Kidney epithelial cell (primary cell): Measurements from ENCODE around the gene THY1. TPM values are rescaled to one million over a fixed set of nuclear protein-coding genes. Genes with fewer than 3 reads are reported as not detected.
"Not testable (repeated sequence)": the region's sequence is repeated elsewhere in the genome, so short reads cannot be mapped to it uniquely, and the experiment has no call there.

Source experiments
- DNase-seq: peaks from one replicate; pipeline ENCODE4 v3.0.0-alpha.2; 2010; ENCODE audit warnings: low read depth
- H3K27me3 ChIP-seq: 2 replicates; pipeline ENCODE4 v1.6.0; 2011; ENCODE audit warnings: low read length; ENCODE audit not compliant: control insufficient read depth, insufficient read depth
- H3K36me3 ChIP-seq: 2 replicates; pipeline ENCODE4 v1.5.1; 2011; ENCODE audit warnings: low read length; ENCODE audit not compliant: control insufficient read depth, insufficient read depth
- H3K4me3 ChIP-seq: 2 replicates; pipeline ENCODE4 v1.5.1; 2011; ENCODE audit warnings: low read depth, mild to moderate bottlenecking, control low read depth, low read length
- total RNA-seq: library from RNA; depleted of rRNA; stranded (reverse); fragments of >200 nt; gene quantifications from 2 replicates; pipeline ENCODE4 v1.2.3, GENCODE V29; 2015
- TF ChIP-seq, protein P1 (sequence below): IDR thresholded peaks from 2 replicates; pipeline ENCODE4 v1.5.1; 2011; ENCODE audit warnings: mild to moderate bottlenecking, moderate library complexity, low read length, control low read depth, inconsistent platforms; ENCODE audit not compliant: insufficient read depth, poor library complexity, severe bottlenecking

The THY1 gene
- total RNA-seq, 1 donor from 2014 or later: 5.4 TPM

DNA sequence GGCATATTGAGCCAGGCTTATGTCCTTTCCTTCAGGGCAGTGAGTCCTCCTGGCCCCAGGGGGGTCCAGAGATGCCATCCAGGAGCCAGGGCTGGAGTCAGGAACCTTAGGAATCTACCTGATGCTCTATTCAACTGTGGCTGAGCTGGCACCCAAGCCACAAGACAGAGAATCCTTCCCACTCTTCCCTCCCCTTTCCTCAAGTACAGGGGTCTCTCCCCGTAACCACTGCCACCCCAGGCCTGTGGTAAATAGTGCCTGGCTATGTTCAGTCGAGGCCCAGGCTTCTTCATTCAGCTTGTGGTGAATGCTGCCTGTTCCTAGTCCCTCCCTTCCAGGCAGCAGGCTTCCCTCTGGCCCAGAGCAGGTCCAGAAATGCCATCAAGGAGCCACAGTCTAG is 45.5 kb upstream of the THY1 start:
- H3K4me3 ChIP-seq: no peak overlapping the region
- TF ChIP-seq, protein P1, sequence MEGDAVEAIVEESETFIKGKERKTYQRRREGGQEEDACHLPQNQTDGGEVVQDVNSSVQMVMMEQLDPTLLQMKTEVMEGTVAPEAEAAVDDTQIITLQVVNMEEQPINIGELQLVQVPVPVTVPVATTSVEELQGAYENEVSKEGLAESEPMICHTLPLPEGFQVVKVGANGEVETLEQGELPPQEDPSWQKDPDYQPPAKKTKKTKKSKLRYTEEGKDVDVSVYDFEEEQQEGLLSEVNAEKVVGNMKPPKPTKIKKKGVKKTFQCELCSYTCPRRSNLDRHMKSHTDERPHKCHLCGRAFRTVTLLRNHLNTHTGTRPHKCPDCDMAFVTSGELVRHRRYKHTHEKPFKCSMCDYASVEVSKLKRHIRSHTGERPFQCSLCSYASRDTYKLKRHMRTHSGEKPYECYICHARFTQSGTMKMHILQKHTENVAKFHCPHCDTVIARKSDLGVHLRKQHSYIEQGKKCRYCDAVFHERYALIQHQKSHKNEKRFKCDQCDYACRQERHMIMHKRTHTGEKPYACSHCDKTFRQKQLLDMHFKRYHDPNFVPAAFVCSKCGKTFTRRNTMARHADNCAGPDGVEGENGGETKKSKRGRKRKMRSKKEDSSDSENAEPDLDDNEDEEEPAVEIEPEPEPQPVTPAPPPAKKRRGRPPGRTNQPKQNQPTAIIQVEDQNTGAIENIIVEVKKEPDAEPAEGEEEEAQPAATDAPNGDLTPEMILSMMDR: no peak
- no peak for DNase-seq
- no peaks in the 10 kb centered on the region for H3K27me3 ChIP-seq
- H3K36me3 ChIP-seq: no peaks in the 10 kb centered on the region

DNA sequence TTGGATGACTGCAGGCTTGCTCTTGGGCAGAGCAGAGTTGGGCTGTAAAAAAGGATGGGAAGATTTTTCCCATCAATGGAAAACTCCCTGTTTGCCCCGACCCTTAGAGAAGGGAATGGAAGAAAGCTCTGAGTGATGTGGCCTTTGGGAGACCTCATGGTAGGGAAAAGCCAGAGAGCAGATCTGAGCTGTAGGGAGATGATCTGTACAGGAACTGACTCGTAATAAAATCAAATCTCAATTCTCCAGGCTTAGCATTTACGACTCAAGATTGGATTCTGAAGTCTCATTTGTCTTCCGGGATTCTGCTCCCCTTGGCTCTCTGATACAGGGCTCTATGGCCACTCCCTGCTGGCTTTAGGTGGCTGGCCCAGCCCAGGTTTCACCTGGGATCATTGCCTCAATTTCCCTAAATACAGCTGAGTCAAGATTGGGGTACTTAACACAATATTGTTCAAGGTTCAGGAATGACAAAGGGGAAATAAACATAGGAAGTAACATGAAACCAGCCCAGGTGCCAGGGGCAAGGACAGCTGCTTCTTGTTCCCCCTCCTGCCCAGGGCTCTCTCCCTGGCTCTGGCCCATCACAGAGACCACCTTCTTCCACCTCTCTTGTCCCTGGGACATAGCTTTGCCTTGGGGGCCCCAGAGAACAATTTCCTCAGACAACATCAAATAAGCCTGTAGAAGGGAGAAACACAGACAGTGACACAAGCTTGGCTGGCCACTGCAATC is 38.4 kb upstream of the THY1 start:
- TF ChIP-seq, protein P1: no peak
- H3K4me3 ChIP-seq: no peak overlapping the region

DNA sequence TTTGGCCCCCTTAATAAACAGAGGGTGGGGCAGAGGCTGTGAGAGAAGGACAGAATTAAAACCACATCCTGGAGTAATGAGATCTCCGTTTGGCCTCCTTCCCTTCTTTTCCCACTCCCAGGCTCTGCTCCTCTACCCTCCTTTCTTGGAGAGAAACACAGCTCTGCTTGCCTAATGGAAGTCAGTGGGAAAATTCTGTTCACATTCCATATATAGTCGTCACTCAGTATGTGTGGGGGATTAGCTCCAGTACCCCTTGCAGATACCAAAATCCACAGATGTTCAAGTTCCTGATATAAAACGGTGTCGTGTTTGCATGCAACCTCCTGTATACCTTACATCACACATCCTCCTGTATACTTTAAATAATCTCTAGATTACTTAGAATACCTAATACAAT is 37.6 kb upstream of the THY1 start:
- no peaks in the 10 kb centered on the region for H3K27me3 ChIP-seq
- H3K4me3 ChIP-seq: no peak overlapping the region
- H3K36me3 ChIP-seq: no peaks in the 10 kb centered on the region
- TF ChIP-seq, protein P1: no peak
- no peak for DNase-seq

More for the DNA sequence above, 38.4 kb upstream of the THY1 start:
- DNase-seq: no peak
- Histone ChIP-seq H3K27me3 (no peaks in the 10 kb centered on the region), H3K36me3 (no peaks in the 10 kb centered on the region)

DNA sequence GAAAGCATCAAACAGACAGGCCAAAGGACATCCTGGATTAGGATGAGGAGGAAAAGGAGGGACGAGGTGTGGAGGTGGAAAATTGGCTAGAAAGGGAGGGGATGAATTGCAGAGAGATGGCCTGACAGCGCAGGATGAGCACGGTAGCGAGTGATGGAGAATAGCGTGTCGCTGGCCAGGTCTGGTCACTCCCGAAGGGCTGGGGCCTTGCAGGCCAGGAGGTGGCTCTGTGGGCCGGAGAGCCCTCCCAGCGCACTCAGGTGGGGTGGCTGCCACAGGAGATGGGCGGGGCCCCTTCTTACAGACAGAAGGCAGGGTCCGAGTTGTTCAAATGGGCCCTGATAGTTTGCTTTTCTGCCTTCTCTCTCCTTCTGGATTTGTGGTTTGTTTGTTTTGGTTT is 37.1 kb upstream of the THY1 start:
- no peak for DNase-seq
- TF ChIP-seq, protein P1: no peak
- no peaks in the 10 kb centered on the region for H3K27me3 ChIP-seq
- H3K4me3 ChIP-seq: no peak overlapping the region
- H3K36me3 ChIP-seq: no peaks in the 10 kb centered on the region

DNA sequence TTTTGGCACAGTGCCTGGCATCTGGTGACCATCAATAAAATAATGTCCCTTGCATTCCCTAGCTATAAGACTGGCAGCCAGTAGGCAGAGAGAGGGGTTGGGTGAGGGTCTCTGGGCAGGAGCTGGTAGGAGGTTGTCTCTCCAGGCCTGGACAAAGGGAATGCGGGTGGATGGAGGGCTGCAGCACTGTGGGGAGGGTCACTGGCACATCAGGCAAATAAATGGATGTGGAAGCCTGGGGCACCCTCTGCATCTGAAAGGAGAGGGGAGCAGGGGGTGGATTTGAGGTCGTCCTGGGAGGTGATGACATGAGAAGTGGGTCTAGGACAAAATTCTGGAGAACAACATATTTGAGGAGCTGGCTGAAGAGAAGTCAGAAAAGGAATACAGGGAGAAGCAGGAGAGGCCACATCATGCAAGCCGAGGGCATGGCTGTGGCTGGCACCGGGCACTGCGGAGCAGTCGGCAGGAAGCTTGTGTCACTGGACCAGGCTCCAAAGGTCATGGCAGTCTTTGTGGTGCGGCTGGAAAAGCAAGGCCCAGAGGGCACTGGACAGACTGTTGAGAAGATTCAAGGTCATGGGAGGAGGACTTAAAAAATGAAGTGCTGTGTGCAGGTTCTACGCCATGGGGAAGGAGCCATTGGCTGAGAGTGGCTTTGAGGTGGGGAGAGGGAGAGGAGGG is 36.5 kb upstream of the THY1 start:
- Histone ChIP-seq H3K36me3 (no peaks in the 10 kb centered on the region), H3K27me3 (no peaks in the 10 kb centered on the region), H3K4me3 (no peak overlapping the region)
- TF ChIP-seq, protein P1: no peak
- DNase-seq: no peak

DNA sequence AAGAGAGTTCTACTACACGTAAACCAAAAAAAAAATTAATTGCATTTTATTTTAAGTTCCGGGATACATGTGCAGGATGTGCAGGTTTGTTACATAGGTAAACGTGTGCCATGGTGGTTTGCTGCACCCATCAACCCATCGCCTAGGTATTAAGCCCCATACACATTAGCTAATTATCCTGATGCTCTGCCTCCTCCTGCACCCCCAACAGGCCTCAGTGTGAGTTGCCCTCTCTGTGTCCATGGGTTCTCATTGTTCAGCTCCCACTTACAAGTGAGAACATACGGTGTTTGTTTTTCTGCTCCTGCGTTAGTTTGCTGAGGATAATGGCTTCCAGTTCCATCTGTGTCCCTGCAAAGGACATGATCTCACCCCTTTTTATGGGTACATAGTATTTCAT is 32.7 kb upstream of the THY1 start:
- H3K4me3 ChIP-seq, DNase-seq, H3K27me3 ChIP-seq, H3K36me3 ChIP-seq: not testable (repeated sequence)

DNA sequence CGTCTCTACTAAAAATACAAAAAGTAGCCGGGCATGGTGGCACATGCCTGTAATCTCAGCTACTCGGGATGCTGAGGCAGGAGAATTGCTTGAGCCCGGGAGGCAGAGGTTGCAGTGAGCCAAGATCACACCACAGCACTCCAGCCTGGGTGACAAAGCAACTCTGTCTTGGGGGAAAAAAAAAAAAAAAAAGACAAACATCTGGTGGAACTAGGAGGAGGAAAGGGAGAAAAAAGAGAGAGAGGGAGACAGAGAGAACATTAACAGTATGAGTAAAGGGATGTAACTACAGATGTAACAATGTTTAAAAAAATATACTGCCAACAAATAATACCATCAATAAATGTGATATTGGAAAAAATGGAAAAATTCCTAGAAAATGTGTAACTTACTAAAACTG is 32.3 kb upstream of the THY1 start:
- H3K36me3 ChIP-seq, H3K4me3 ChIP-seq, H3K27me3 ChIP-seq, DNase-seq: not testable (repeated sequence)
